NCI-H1105 treated with DMSO at 0.1 percent for 48 hours (cell line): ENCODE measurements around the gene IL12B.
"Not testable (repeated sequence)": the region's sequence is repeated elsewhere in the genome, so short reads cannot be mapped to it uniquely, and the experiment has no call there.

Source experiments
- DNase-seq: peaks from one replicate; lab custom pipeline; 2025; lab: John Stamatoyannopoulos, UW

The IL12B gene

GRCh38 chr5:159290741-159291140, 39.5 kb downstream of the IL12B start:
- DNase-seq: no peak

- DNase-seq: peak; percentile 40
Measured at GRCh38 chr5:159286420-159287035, 43.8 kb downstream of the IL12B start.

- DNase-seq: no peak
Measured at GRCh38 chr5:159274676-159275075, 55.6 kb downstream of the IL12B start.

DNA sequence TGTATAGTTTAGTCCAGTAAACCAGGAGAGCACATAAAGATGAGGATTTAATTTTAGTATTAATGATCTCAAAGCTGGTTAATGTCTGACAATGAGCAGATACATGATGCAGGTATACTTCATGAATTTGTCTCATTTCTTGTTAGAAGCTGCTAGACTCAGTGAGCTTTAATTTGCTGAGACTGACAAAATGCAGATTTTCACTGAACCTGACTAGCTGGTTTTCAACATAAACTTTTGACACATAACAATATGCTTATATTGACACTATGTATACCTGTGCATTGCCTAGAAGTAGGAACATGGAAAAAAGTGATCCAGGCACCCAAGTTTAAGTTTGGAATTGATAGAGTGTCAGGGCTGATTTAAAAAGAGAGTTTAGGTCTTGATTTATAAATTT, 56.4 kb downstream of the IL12B start:
- no peak for DNase-seq

DNA sequence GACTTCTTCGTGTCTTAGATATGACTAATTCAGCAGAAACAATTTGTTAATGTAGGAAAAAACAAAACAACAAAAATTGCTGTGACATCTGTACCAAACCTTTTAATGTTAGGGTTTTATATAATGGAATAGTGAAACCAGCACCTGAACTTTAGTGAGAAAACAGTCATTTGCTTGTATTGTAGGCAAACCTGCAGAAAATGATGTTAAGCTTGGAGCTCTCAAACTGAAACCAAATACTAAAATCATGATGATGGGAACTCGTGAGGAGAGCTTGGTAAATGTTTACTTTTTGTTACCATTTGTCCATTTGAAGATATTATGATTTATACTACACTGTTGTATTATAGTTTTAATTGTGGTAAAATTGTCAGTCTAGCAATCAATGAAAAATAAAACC, 60.6 kb downstream of the IL12B start:
- no peak for DNase-seq

DNA sequence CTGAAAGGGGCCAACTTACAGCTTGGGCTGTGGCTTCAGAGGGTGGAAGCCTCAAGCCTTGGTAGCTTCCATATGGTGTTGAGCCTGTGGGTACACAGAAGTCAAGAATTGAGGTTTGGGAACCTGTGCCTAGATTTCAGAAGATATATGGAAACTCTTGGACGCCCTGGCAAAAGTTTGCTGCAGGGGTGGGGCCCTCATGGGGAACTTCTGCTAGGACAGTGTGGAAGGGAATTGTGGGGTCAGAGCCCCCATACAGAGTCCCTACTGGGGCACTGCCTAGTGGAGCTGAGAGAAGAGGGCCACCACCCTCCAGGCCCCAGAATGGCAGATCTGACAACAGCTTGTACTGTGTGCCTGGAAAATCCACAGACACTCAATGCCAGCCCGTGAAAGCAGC, 63.5 kb downstream of the IL12B start:
- DNase-seq: not testable (repeated sequence)
